GM19099 (cell line): Measurements from ENCODE around the gene DSTN.

Source experiments
- POLR2A ChIP-seq: IDR thresholded peaks from 3 replicates; pipeline ENCODE4 v1.6.1; 2011; ENCODE audit warnings: low read depth; ENCODE audit not compliant: insufficient read length; ENCODE audit errors: extremely low read depth

DSTN gene

GRCh38 chr20:17566345-17566744, 3.5 kb upstream of the DSTN start:
- TF ChIP-seq POLR2A = no peak

- TF ChIP-seq POLR2A = no peak
Measured at GRCh38 chr20:17568045-17568788, 1.7 kb upstream of the DSTN start.

- no peak for TF ChIP-seq POLR2A
Measured at GRCh38 chr20:17568972-17569521, 828 bp upstream of the DSTN start.

- TF ChIP-seq POLR2A = no peak
Measured at GRCh38 chr20:17570347-17571152, 675 bp downstream of the DSTN start.

- no peak for TF ChIP-seq POLR2A
Measured at GRCh38 chr20:17571153-17571527, 1.3 kb downstream of the DSTN start.

- no peak for TF ChIP-seq POLR2A
Measured at GRCh38 chr20:17572034-17572638, 2.3 kb downstream of the DSTN start.

- no peak for TF ChIP-seq POLR2A
Measured at GRCh38 chr20:17573463-17573862, 3.6 kb downstream of the DSTN start.

- TF ChIP-seq POLR2A = no peak
Measured at GRCh38 chr20:17576215-17576614, 6.3 kb downstream of the DSTN start.

GRCh38 chr20:17579369-17580039, 9.6 kb downstream of the DSTN start:
- TF ChIP-seq POLR2A = no peak

- no peak for TF ChIP-seq POLR2A
Measured at GRCh38 chr20:17580895-17581294, 11.0 kb downstream of the DSTN start.

- no peak for TF ChIP-seq POLR2A
Measured at GRCh38 chr20:17583126-17583525, 13.3 kb downstream of the DSTN start.

GRCh38 chr20:17584689-17585088, 14.8 kb downstream of the DSTN start:
- TF ChIP-seq POLR2A = no peak

GRCh38 chr20:17586250-17586649, 16.4 kb downstream of the DSTN start:
- no peak for TF ChIP-seq POLR2A

- no peak for TF ChIP-seq POLR2A
Measured at GRCh38 chr20:17587148-17587547, 17.3 kb downstream of the DSTN start.

- no peak for TF ChIP-seq POLR2A
Measured at GRCh38 chr20:17587824-17588223, 17.9 kb downstream of the DSTN start.

- no peak for TF ChIP-seq POLR2A
Measured at GRCh38 chr20:17589161-17589834, 19.4 kb downstream of the DSTN start.
